Vagina (tissue), 2 donors: Measurements from ENCODE around the gene SLC25A34. TPM values are rescaled to one million over a fixed set of nuclear protein-coding genes. Genes with fewer than 3 reads are reported as not detected.

ENCODE experiments used
- DNase-seq, 2 donors: peaks; one replicate each; pipeline ENCODE4 v3.0.0-alpha.2; 2017; ENCODE audit errors: extremely low spot score in 2 of 2
- H3K27ac ChIP-seq: fragments of 200-600 bp; sonication (generic); one replicate; pipeline ENCODE4 v1.5.1; 2019
- H3K27me3 ChIP-seq: fragments of 200-600 bp; sonication (generic); one replicate; pipeline ENCODE4 v1.5.1; 2019
- H3K36me3 ChIP-seq, 2 donors: fragments of 200-600 bp; sonication (generic); one replicate each; pipeline ENCODE4 v1.5.1; 2017 to 2019
- H3K4me1 ChIP-seq: fragments of 200-600 bp; sonication (generic); one replicate; pipeline ENCODE4 v1.5.1; 2019
- H3K4me3 ChIP-seq, 2 donors: fragments of 200-600 bp; sonication (generic); 1 replicate in 1 of 2; 2 replicates in 1 of 2; pipeline ENCODE4 v1.5.1; 2016 to 2019
- H3K9me3 ChIP-seq: fragments of 200-600 bp; sonication (generic); one replicate; pipeline ENCODE4 v1.5.1; 2019
- POLR2A ChIP-seq, 2 donors: fragments of 450-650 bp; IDR thresholded peaks; one replicate each; pipeline ENCODE4 v1.6.1; 2017; ENCODE audit warnings: antibody characterized with exemption in 2 of 2, mild to moderate bottlenecking in 2 of 2, moderate library complexity in 2 of 2
- POLR2AphosphoS5 ChIP-seq, 2 donors: sonication (generic); formaldehyde crosslinking; IDR thresholded peaks; one replicate each; pipeline ENCODE4 v1.9.0; 2017; ENCODE audit warnings: antibody characterized with exemption in 2 of 2, mild to moderate bottlenecking in 2 of 2, low read depth in 1 of 2; ENCODE audit not compliant: insufficient read depth in 1 of 2
- intact Hi-C: fragments of 100-400 bp; cut with DNase I; formaldehyde crosslinking; loops from one replicate; pipeline ENCODE4 v1.15.1; 2023
- total RNA-seq: library from RNA; depleted of rRNA; stranded (reverse); fragments of >200 nt; gene quantifications from one replicate; pipeline ENCODE4 v1.2.3, GENCODE V29; 2016
- TF ChIP-seq, protein P1 (sequence below), 3 experiments: fragments of 450-650 bp in 2 of 3; fragments of 200-600 bp in 1 of 3; sonication (generic) in 1 of 3; IDR thresholded peaks; one replicate each; pipeline ENCODE4 v1.5.1; 2017 to 2019; ENCODE audit warnings: antibody characterized with exemption in 3 of 3, mild to moderate bottlenecking in 2 of 3, moderate library complexity in 2 of 3

SLC25A34 gene
- 3.2 TPM for total RNA-seq

DNA sequence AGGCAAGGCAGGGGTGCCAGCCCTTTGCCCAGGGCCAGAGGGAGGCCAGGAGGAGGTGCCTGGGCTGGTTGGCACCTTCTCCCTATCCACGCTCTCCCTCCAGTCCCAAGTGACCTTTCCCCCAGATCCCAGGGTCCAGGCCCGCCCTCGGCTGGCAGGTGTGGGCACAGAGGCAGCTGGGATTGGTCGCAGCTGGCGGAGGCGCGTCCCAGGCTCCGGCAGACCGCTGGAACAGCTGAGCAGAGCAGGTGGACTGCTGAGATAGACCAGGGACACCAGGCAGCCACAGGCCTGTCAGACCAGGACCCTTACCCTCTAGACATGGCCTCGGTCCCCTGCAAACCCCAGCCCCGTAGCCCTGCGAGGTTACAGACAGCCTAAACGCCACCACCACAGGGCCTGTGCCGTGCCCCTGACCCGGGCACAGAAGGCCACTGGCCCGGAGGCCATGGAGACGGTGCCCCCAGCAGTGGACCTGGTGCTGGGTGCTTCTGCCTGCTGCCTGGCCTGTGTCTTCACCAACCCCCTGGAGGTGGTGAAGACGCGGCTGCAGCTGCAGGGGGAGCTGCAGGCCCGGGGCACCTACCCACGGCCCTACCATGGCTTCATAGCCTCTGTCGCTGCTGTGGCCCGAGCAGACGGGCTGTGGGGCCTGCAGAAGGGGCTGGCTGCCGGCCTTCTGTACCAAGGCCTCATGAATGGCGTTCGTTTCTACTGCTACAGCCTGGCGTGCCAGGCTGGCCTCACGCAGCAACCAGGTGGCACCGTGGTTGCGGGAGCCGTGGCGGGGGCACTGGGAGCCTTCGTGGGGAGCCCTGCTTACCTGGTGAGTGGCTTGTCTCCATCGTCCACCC is at the start of gene SLC25A34:
Gene SLC25A34, plus strand, starts transcription at position 221 of the 854 bp plus-strand sequence. Its CDS starts 228 bp downstream, at position 449.
- H3K4me3 ChIP-seq = no peak within 1 kb of the TSS
- H3K27me3 ChIP-seq = no peaks in the 10 kb centered on the region
- no peak for TF ChIP-seq POLR2AphosphoS5 (IDR thresholded peaks at IDR 0.05; ENCODE audit: insufficient read depth in 1 of 2, low read depth in 1 of 2)
- no peak for TF ChIP-seq POLR2A (IDR thresholded peaks at IDR 0.05)
- TF ChIP-seq, protein P1, sequence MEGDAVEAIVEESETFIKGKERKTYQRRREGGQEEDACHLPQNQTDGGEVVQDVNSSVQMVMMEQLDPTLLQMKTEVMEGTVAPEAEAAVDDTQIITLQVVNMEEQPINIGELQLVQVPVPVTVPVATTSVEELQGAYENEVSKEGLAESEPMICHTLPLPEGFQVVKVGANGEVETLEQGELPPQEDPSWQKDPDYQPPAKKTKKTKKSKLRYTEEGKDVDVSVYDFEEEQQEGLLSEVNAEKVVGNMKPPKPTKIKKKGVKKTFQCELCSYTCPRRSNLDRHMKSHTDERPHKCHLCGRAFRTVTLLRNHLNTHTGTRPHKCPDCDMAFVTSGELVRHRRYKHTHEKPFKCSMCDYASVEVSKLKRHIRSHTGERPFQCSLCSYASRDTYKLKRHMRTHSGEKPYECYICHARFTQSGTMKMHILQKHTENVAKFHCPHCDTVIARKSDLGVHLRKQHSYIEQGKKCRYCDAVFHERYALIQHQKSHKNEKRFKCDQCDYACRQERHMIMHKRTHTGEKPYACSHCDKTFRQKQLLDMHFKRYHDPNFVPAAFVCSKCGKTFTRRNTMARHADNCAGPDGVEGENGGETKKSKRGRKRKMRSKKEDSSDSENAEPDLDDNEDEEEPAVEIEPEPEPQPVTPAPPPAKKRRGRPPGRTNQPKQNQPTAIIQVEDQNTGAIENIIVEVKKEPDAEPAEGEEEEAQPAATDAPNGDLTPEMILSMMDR (IDR thresholded peaks at IDR 0.05) = no peak
- no peak for DNase-seq
- intact Hi-C loops = no loop called here
- peaks cover 34% of the 10 kb centered on the region for H3K4me1 ChIP-seq
- peaks cover 0 to 32% of the 10 kb centered on the region in 2 donors for H3K36me3 ChIP-seq
- no peaks in the 10 kb centered on the region for H3K9me3 ChIP-seq
- peak within 1 kb of the TSS; percentile 40 for H3K27ac ChIP-seq

DNA sequence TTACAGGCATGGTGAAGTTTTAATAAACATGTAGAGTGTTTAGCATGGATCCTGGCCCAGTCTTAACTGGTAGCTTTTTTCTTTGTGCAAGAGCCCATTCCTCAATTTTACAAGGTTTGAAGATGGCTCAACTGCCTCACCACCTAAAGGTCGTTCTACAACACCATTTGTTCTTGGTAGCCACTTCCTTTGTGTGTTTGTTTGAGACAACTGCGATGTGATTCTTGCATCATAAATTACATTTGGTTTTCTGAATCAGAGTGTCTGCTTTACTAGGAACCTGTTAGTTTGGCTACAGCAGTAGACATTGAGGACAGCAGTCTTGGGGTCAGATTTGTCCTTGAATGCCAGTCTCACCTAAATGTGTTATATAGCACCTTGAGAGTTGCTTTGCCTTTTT is 48.6 kb upstream of the SLC25A34 start:
- no peak for DNase-seq
- no peak overlapping the region for H3K27ac ChIP-seq
- TF ChIP-seq, protein P1 (IDR thresholded peaks at IDR 0.05) = no peak
- peaks cover 58% of the 10 kb centered on the region for H3K4me1 ChIP-seq
- no peak overlapping the region for H3K4me3 ChIP-seq
- no peaks in the 10 kb centered on the region for H3K9me3 ChIP-seq
- H3K36me3 ChIP-seq = no peaks in the 10 kb centered on the region
- intact Hi-C loops = no loop called here
- no peaks in the 10 kb centered on the region for H3K27me3 ChIP-seq

DNA sequence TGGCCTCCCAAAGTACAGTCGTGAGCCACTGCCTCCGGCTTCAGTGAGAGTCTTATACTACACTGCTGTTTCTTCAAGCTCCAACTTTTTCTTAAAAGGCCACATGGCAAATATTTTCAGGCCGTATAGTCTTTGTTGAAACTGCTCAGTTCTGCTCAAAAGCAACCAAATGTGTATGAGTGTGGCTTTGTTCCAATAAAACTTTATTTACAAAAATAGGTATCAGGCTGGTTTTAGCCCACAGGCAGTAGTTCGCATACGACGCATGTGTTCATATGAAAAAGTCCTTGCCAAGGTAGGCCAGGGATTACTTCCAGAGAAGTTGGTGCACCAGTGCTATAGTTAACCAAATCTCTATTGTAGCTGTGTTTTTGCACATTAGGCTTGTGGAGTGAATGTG is 45.7 kb upstream of the SLC25A34 start:
- no peaks in the 10 kb centered on the region for H3K36me3 ChIP-seq
- peaks cover 65% of the 10 kb centered on the region for H3K4me1 ChIP-seq
- no peaks in the 10 kb centered on the region for H3K27me3 ChIP-seq
- H3K27ac ChIP-seq = no peak overlapping the region
- no peak overlapping the region for H3K4me3 ChIP-seq
- DNase-seq = no peak
- TF ChIP-seq POLR2AphosphoS5 (IDR thresholded peaks at IDR 0.05; ENCODE audit: insufficient read depth in 1 of 2, low read depth in 1 of 2) (no peak), POLR2A (IDR thresholded peaks at IDR 0.05) (no peak)
- TF ChIP-seq, protein P1 (IDR thresholded peaks at IDR 0.05) = no peak
- H3K9me3 ChIP-seq = no peaks in the 10 kb centered on the region
- intact Hi-C loops = no loop called here

DNA sequence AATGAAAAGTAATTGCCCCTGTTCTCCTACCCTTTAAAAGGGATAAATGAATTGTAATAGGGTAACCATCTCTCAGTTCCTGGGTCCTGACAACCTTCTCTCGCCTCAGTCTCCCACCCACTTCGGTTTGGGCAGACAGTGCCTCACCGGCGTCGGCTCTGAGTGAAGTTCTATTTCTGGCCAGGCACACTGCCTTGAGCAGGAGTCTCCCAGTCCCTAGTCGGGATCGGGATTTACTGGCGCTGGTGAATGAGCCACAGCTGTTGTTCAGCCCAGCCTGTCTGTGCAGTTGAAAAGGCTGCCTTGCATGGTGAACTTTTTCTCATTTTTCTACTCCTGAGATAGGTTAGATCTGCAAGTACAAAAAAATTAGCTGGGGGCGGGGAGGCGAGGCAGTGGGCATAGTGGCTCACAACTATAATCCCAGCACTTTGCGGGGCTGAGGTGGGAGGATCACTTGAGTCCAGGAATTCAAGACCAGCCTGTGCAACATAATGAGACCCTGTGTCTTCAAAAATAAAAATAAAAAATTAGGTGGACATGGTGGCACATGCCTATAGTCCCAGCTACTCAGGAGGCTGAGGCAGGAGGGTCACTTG is 44.5 kb upstream of the SLC25A34 start:
- Histone ChIP-seq H3K36me3 (no peaks in the 10 kb centered on the region), H3K4me3 (no peak overlapping the region), H3K9me3 (no peaks in the 10 kb centered on the region), H3K27ac (peak overlapping the region; percentile 39), H3K4me1 (peaks cover 60% of the 10 kb centered on the region), H3K27me3 (no peaks in the 10 kb centered on the region)
- TF ChIP-seq POLR2AphosphoS5 (IDR thresholded peaks at IDR 0.05; ENCODE audit: insufficient read depth in 1 of 2, low read depth in 1 of 2) = no peak
- TF ChIP-seq, protein P1 (IDR thresholded peaks at IDR 0.05) = no peak
- no peak for TF ChIP-seq POLR2A (IDR thresholded peaks at IDR 0.05)
- intact Hi-C loops = no loop called here
- DNase-seq = no peak
